HEK293 (cell line): Measurements from ENCODE around the gene CHMP1A.
A peak's percentile ranks its signal among the peaks of the same experiment; 100 is the strongest.

Experiments used
- CTCF ChIA-PET: fragments of 350-600 bp; formaldehyde crosslinking; extraction: SDS; loops from one replicate; lab custom pipeline; 2021; ENCODE audit warnings: antibody characterized with exemption; lab: Yijun Ruan, JAX
- POLR2A ChIA-PET: fragments of 300-600 bp; formaldehyde crosslinking; extraction: SDS; loops from one replicate; lab custom pipeline; 2020; ENCODE audit warnings: antibody characterized with exemption, inconsistent platforms; lab: Yijun Ruan, JAX
- H3K27ac ChIP-seq: fragments of 200-500 bp; sonication (Bioruptor generic); 2 replicates; pipeline ENCODE4 v1.5.1; 2014; ENCODE audit warnings: low read depth, low read length, control low read depth, inconsistent platforms; ENCODE audit errors: extremely low read depth
- H3K36me3 ChIP-seq, 2 experiments: fragments of 200-500 bp in 1 of 2; sonication (Bioruptor generic) in 1 of 2; 1 replicate in 1 of 2; 2 replicates in 1 of 2; pipeline ENCODE4 v1.5.1; 2014 to 2017; ENCODE audit warnings: inconsistent platforms in 2 of 2, low read length in 2 of 2; ENCODE audit not compliant: control insufficient read depth in 2 of 2, insufficient read depth in 1 of 2
- H3K4me1 ChIP-seq: fragments of 200-500 bp; sonication (Bioruptor generic); 2 replicates; pipeline ENCODE4 v1.5.1; 2014; ENCODE audit warnings: mild to moderate bottlenecking, low read length, inconsistent platforms; ENCODE audit not compliant: control insufficient read depth, insufficient read depth
- H3K4me3 ChIP-seq: 2 replicates; pipeline ENCODE4 v1.5.1; 2011; ENCODE audit warnings: low read depth, mild to moderate bottlenecking, control low read depth, low read length, moderate library complexity
- H3K9me3 ChIP-seq: fragments of 200-500 bp; sonication (Bioruptor generic); 2 replicates; pipeline ENCODE4 v1.5.1; 2014; ENCODE audit warnings: low read depth, low read length, inconsistent platforms; ENCODE audit not compliant: control insufficient read depth, insufficient read depth
- EGR2 ChIP-seq: fragments of 450-650 bp; formaldehyde crosslinking; IDR thresholded peaks from 2 replicates; pipeline ENCODE4 v1.5.1; 2016; ENCODE audit warnings: low read depth, missing biosample characterization, missing genetic modification characterization
- ELK4 ChIP-seq: IDR thresholded peaks from 2 replicates; pipeline ENCODE4 v1.6.1; 2011; ENCODE audit warnings: mild to moderate bottlenecking, low read depth, low read length, borderline replicate concordance
- KLF1 ChIP-seq: fragments of 450-650 bp; formaldehyde crosslinking; IDR thresholded peaks from 2 replicates; pipeline ENCODE4 v1.5.1; 2016; ENCODE audit warnings: missing biosample characterization, missing genetic modification characterization
- KLF8 ChIP-seq: fragments of 450-650 bp; formaldehyde crosslinking; IDR thresholded peaks from 2 replicates; pipeline ENCODE4 v1.5.1; 2016; ENCODE audit warnings: missing biosample characterization, missing genetic modification characterization
- MYNN ChIP-seq: fragments of 450-650 bp; formaldehyde crosslinking; IDR thresholded peaks from 2 replicates; pipeline ENCODE4 v1.5.1; 2016; ENCODE audit warnings: missing biosample characterization, missing genetic modification characterization, borderline replicate concordance
- MZF1 ChIP-seq: fragments of 450-650 bp; formaldehyde crosslinking; IDR thresholded peaks from 2 replicates; pipeline ENCODE4 v1.5.1; 2017; ENCODE audit warnings: missing biosample characterization, missing genetic modification characterization, borderline replicate concordance
- SP2 ChIP-seq: fragments of 450-650 bp; formaldehyde crosslinking; IDR thresholded peaks from 2 replicates; pipeline ENCODE4 v1.5.1; 2016; ENCODE audit warnings: missing biosample characterization, missing genetic modification characterization
- SP3 ChIP-seq: fragments of 450-650 bp; formaldehyde crosslinking; IDR thresholded peaks from 2 replicates; pipeline ENCODE4 v1.5.1; 2016; ENCODE audit warnings: missing biosample characterization, missing genetic modification characterization
- SP7 ChIP-seq: fragments of 450-650 bp; formaldehyde crosslinking; IDR thresholded peaks from 2 replicates; pipeline ENCODE4 v1.5.1; 2016; ENCODE audit warnings: missing biosample characterization, missing genetic modification characterization
- TSHZ1 ChIP-seq: fragments of 450-650 bp; formaldehyde crosslinking; IDR thresholded peaks from 2 replicates; pipeline ENCODE4 v1.5.1; 2016; ENCODE audit warnings: missing biosample characterization, missing genetic modification characterization, borderline replicate concordance
- ZBTB11 ChIP-seq: fragments of 450-650 bp; formaldehyde crosslinking; conservative IDR thresholded peaks from 2 replicates; pipeline ENCODE4 v1.5.1; 2016; ENCODE audit warnings: low read depth, missing biosample characterization, missing genetic modification characterization
- ZFHX2 ChIP-seq: fragments of 450-650 bp; formaldehyde crosslinking; conservative IDR thresholded peaks from 2 replicates; pipeline ENCODE4 v1.5.1; 2016; ENCODE audit warnings: missing biosample characterization, missing genetic modification characterization
- ZNF18 ChIP-seq: fragments of 450-650 bp; formaldehyde crosslinking; IDR thresholded peaks from 2 replicates; pipeline ENCODE4 v1.5.1; 2016; ENCODE audit warnings: missing biosample characterization, missing genetic modification characterization
- ZNF184 ChIP-seq: fragments of 450-650 bp; IDR thresholded peaks from 2 replicates; pipeline ENCODE4 v1.5.1; 2018; ENCODE audit warnings: missing biosample characterization, mild to moderate bottlenecking, missing genetic modification characterization
- ZNF335 ChIP-seq: fragments of 450-650 bp; formaldehyde crosslinking; conservative IDR thresholded peaks from 2 replicates; pipeline ENCODE4 v1.5.1; 2016; ENCODE audit warnings: missing biosample characterization, missing genetic modification characterization
- ZNF394 ChIP-seq: fragments of 450-650 bp; formaldehyde crosslinking; IDR thresholded peaks from 2 replicates; pipeline ENCODE4 v1.5.1; 2016; ENCODE audit warnings: missing biosample characterization, missing genetic modification characterization, mild to moderate bottlenecking, moderate library complexity, borderline replicate concordance
- ZNF398 ChIP-seq: fragments of 450-650 bp; formaldehyde crosslinking; IDR thresholded peaks from 2 replicates; pipeline ENCODE4 v1.5.1; 2017; ENCODE audit warnings: missing biosample characterization, missing genetic modification characterization
- ZNF561 ChIP-seq: fragments of 450-650 bp; IDR thresholded peaks from 2 replicates; pipeline ENCODE4 v1.5.1; 2018; ENCODE audit warnings: missing biosample characterization, missing genetic modification characterization, borderline replicate concordance
- ZNF580 ChIP-seq: fragments of 450-650 bp; formaldehyde crosslinking; IDR thresholded peaks from 2 replicates; pipeline ENCODE4 v1.5.1; 2016; ENCODE audit warnings: missing biosample characterization, missing genetic modification characterization
- ZNF585B ChIP-seq: fragments of 450-650 bp; formaldehyde crosslinking; IDR thresholded peaks from 2 replicates; pipeline ENCODE4 v1.5.1; 2016; ENCODE audit warnings: missing biosample characterization, missing genetic modification characterization
- ZNF621 ChIP-seq: fragments of 450-650 bp; formaldehyde crosslinking; IDR thresholded peaks from 2 replicates; pipeline ENCODE4 v1.5.1; 2017; ENCODE audit warnings: missing biosample characterization, missing genetic modification characterization
- ZNF629 ChIP-seq: fragments of 450-650 bp; formaldehyde crosslinking; IDR thresholded peaks from 2 replicates; pipeline ENCODE4 v1.5.1; 2017; ENCODE audit warnings: missing biosample characterization, missing genetic modification characterization
- ZNF76 ChIP-seq: fragments of 450-650 bp; formaldehyde crosslinking; IDR thresholded peaks from 2 replicates; pipeline ENCODE4; 2016; ENCODE audit warnings: low read depth, missing biosample characterization, missing genetic modification characterization, borderline replicate concordance
- ZSCAN30 ChIP-seq: fragments of 450-650 bp; IDR thresholded peaks from 2 replicates; pipeline ENCODE4 v1.5.1; 2018; ENCODE audit warnings: missing biosample characterization, mild to moderate bottlenecking, missing genetic modification characterization, moderate library complexity

The CHMP1A gene

GRCh38 chr16:89657442-89658220 is at the start of gene CHMP1A, which contains the start of gene SPATA33:
CHMP1A (minus strand) TSS chr16:89657708; CDS start chr16:89657588, 120 bp downstream.
SPATA33 (plus strand) TSS chr16:89657836; CDS start chr16:89657912, 76 bp downstream.
- POLR2A ChIA-PET, result interaction anchor here (0.5 to 1.9 kb wide), 4 partner anchors 10 to 791 kb away, joined by 3 to 8 read pairs (median 4); partner anchors contain the start of gene CDK10
- CTCF ChIA-PET, result interaction anchor here (0.7 to 0.8 kb wide), 3 partner anchors 8 to 96 kb away, joined by 3 to 4 read pairs (median 3); no protein-coding TSS in a partner anchor
- Histone ChIP-seq H3K27ac (peak within 1 kb of the TSS; percentile 77), H3K4me1 (0 out of 2 replicates have a peak, but pooled peaks cover 3% of the 10 kb centered on the region), H3K4me3 (peak within 1 kb of the TSS; percentile 93), H3K36me3 (peaks cover 5 to 43% of the 10 kb centered on the region in 2 experiments; a peak in 2 of 3 replicates), H3K9me3 (no peaks in the 10 kb centered on the region)
- TF ChIP-seq ZNF580 (tag by site-specific recombination) (peak; percentile 98), ZNF585B (tag by site-specific recombination) (peak; percentile 44), ZNF398 (no peak; the same call in none of the 2 replicates), SP2 (tag by site-specific recombination) (peak; percentile 83), MZF1 (tag by site-specific recombination) (0 out of 2 replicates have a peak, but pooled peaks have one; percentile 25), ZSCAN30 (tag by site-specific recombination) (peak; percentile 23), ZNF561 (tag by site-specific recombination) (peak; percentile 64; the same call in 1 of the 2 replicates), KLF1 (tag by site-specific recombination) (peak; percentile 82), SP7 (peak; percentile 68; the same call in 1 of the 2 replicates), SP3 (tag by site-specific recombination) (peak; percentile 78), TSHZ1 (tag by site-specific recombination) (no peak), ZNF621 (tag by site-specific recombination) (no peak), KLF8 (tag by site-specific recombination) (peak; percentile 81; the same call in 1 of the 2 replicates), ZNF629 (tag by site-specific recombination) (0 out of 2 replicates have a peak, but pooled peaks have one; percentile 27), ZNF335 (tag by site-specific recombination) (peak; percentile 95), MYNN (no peak), ELK4 (peak; percentile 40; the same call in 1 of the 2 replicates), ZNF184 (tag by site-specific recombination) (no peak), ZNF394 (tag by site-specific recombination) (peak; percentile 26; the same call in 1 of the 2 replicates), ZNF76 (tag by site-specific recombination) (peak; percentile 61; the same call in 1 of the 2 replicates), ZBTB11 (tag by site-specific recombination) (peak; percentile 97), ZFHX2 (tag by site-specific recombination) (peak; percentile 44; the same call in 1 of the 2 replicates), ZNF18 (tag by site-specific recombination) (peak; percentile 59), EGR2 (tag by site-specific recombination) (peak; percentile 64)
